ENCODE measurements around the gene ALPI. TPM values are rescaled to one million over a fixed set of nuclear protein-coding genes. Genes with fewer than 3 reads are reported as not detected.

Gene ALPI
- total and polyA plus RNA-seq, 2 donors (not counting 3 experiments of a cell fraction or from before 2014, with no cell fraction given), result not detected

GRCh38 chr2:232497348-232497747, 41.4 kb downstream of the ALPI start:
- Histone ChIP-seq H3K9me1 (replicated peaks; ENCODE audit: control insufficient read depth, extremely low read depth, insufficient read depth, low read length) (no peaks in the 10 kb centered on the region), H3K36me3 (ENCODE audit: control insufficient read depth in 2 of 2, extremely low read depth in 1 of 2, insufficient read depth in 2 of 2, low read length in 2 of 2) (no peaks in the 10 kb centered on the region), H3K27ac (ENCODE audit: insufficient read depth, low read depth, low read length) (no peak overlapping the region), H2AFZ (ENCODE audit: low read depth, low read length) (no peak overlapping the region), H3K9ac (replicated peaks; ENCODE audit: extremely low read depth, insufficient read depth, low read length) (no peak overlapping the region), H3K4me1 (ENCODE audit: control insufficient read depth, extremely low read depth, insufficient read depth, low read length) (no peaks in the 10 kb centered on the region), H3K27me3 (ENCODE audit: control insufficient read depth in 2 of 2, insufficient read depth in 2 of 2, low read length in 2 of 2) (peaks cover 3 to 4% of the 10 kb centered on the region in 2 experiments), H3K4me2 (ENCODE audit: insufficient read depth, low read length) (no peak overlapping the region), H3K9me3 (replicated peaks; ENCODE audit: control insufficient read depth, insufficient read depth, low read length) (no peaks in the 10 kb centered on the region), H3K4me3 (replicated peaks in 1 of 3; ENCODE audit: insufficient read depth in 1 of 3, low read depth in 1 of 3, low read length in 3 of 3) (no peak overlapping the region), H4K20me1 (replicated peaks; ENCODE audit: control insufficient read depth, extremely low read depth, insufficient read depth, low read length) (no peaks in the 10 kb centered on the region), H3K79me2 (ENCODE audit: control insufficient read depth, insufficient read depth, low read length) (no peaks in the 10 kb centered on the region)
- ChIA-PET POLR2A (no interaction called here), CTCF (no interaction called here)
- no peak for FAIRE-seq
- DNase-seq (ENCODE audit: low read depth, low spot score), result no peak
- dilution Hi-C loops (cut with MboI; ENCODE audit: extremely low pct_ligation_motif_present, low sequenced_read_pairs), result no loop called here
- TF ChIP-seq GATA2 (IDR thresholded peaks at IDR 0.05; ENCODE audit: insufficient read depth, insufficient read length, low read depth, low read length) (no peak), EZH2 (IDR thresholded peaks at IDR 0.05; ENCODE audit: borderline replicate concordance, low read depth, low read length, severe bottlenecking) (no peak), MAX (IDR thresholded peaks at IDR 0.05; ENCODE audit: insufficient read depth, insufficient read length) (no peak), POLR2A (IDR thresholded peaks at IDR 0.05; ENCODE audit: low read depth, low read length) (no peak)
- no TSS peak for BruUV-seq (replicated peaks)
- intact Hi-C loops (cut with micrococcal nuclease), result no loop called here

- H3K4me2 ChIP-seq (ENCODE audit: insufficient read depth, low read length), result no peak overlapping the region
- no peaks in the 10 kb centered on the region for H3K4me1 ChIP-seq (ENCODE audit: control insufficient read depth, extremely low read depth, insufficient read depth, low read length)
- H3K9ac ChIP-seq (replicated peaks; ENCODE audit: extremely low read depth, insufficient read depth, low read length), result no peak overlapping the region
- BruUV-seq (replicated peaks), result no TSS peak
- TF ChIP-seq FOS (IDR thresholded peaks at IDR 0.05; ENCODE audit: borderline replicate concordance, insufficient read depth, low read length), result no peak
- no peak for TF ChIP-seq CTCF (IDR thresholded peaks at IDR 0.05; ENCODE audit: extremely low read depth in 1 of 2, insufficient read depth in 1 of 2, low read depth in 1 of 2, low read length in 2 of 2)
- no peak for TF ChIP-seq EZH2 (IDR thresholded peaks at IDR 0.05; ENCODE audit: borderline replicate concordance, low read depth, low read length, severe bottlenecking)
- no peak for TF ChIP-seq GATA2 (IDR thresholded peaks at IDR 0.05; ENCODE audit: insufficient read depth, insufficient read length, low read depth, low read length)
- no peak for TF ChIP-seq POLR2AphosphoS5 (IDR thresholded peaks at IDR 0.05; ENCODE audit: insufficient read depth, low read depth, low read length)
- TF ChIP-seq MYC (IDR thresholded peaks at IDR 0.05; ENCODE audit: low read depth, low read length), result no peak
- no peak for TF ChIP-seq POLR2A (IDR thresholded peaks at IDR 0.05; ENCODE audit: low read depth, low read length)
- no peak for TF ChIP-seq MAX (IDR thresholded peaks at IDR 0.05; ENCODE audit: insufficient read depth, insufficient read length)
- TF ChIP-seq JUN (IDR thresholded peaks at IDR 0.05; ENCODE audit: borderline replicate concordance, insufficient read depth, insufficient read length, low read depth), result no peak
- no peaks in the 10 kb centered on the region for H3K36me3 ChIP-seq (ENCODE audit: control insufficient read depth in 2 of 2, extremely low read depth in 1 of 2, insufficient read depth in 2 of 2, low read length in 2 of 2)
- ChIA-PET POLR2A (no interaction called here), CTCF (no interaction called here)
- no peaks in the 10 kb centered on the region for H3K9me3 ChIP-seq (replicated peaks; ENCODE audit: control insufficient read depth, insufficient read depth, low read length)
- FAIRE-seq (no peak), DNase-seq (ENCODE audit: low read depth, low spot score) (no peak)
- intact Hi-C loops (cut with micrococcal nuclease), result no loop called here
- no peaks in the 10 kb centered on the region for H3K79me2 ChIP-seq (ENCODE audit: control insufficient read depth, insufficient read depth, low read length)
- H3K4me3 ChIP-seq (replicated peaks in 1 of 3; ENCODE audit: insufficient read depth in 1 of 3, low read depth in 1 of 3, low read length in 3 of 3), result no peak overlapping the region
- peaks cover 9 to 11% of the 10 kb centered on the region in 2 experiments for H3K27me3 ChIP-seq (ENCODE audit: control insufficient read depth in 2 of 2, insufficient read depth in 2 of 2, low read length in 2 of 2)
- H2AFZ ChIP-seq (ENCODE audit: low read depth, low read length), result no peak overlapping the region
- H3K9me1 ChIP-seq (replicated peaks; ENCODE audit: control insufficient read depth, extremely low read depth, insufficient read depth, low read length), result no peaks in the 10 kb centered on the region
- H4K20me1 ChIP-seq (replicated peaks; ENCODE audit: control insufficient read depth, extremely low read depth, insufficient read depth, low read length), result no peaks in the 10 kb centered on the region
- H3K27ac ChIP-seq (ENCODE audit: insufficient read depth, low read depth, low read length), result no peak overlapping the region
- dilution Hi-C loops (cut with MboI; ENCODE audit: extremely low pct_ligation_motif_present, low sequenced_read_pairs), result no loop called here
These were observed 42.5 kb downstream of the ALPI start for GRCh38 chr2:232498452-232498851.

All from endothelial cell of umbilical vein (primary cell).